Mucosa of rectum (tissue), 2 donors: ENCODE data around the gene FIBCD1.

Experiments used
- H3K27ac ChIP-seq, 2 donors: one replicate each; pipeline ENCODE4 v1.7.0; 2013; ENCODE audit warnings: inconsistent platforms in 2 of 2, low read depth in 2 of 2, low read length in 2 of 2
- H3K27me3 ChIP-seq, 2 donors: one replicate each; pipeline ENCODE4 v1.7.0; 2013; ENCODE audit warnings: low read length in 2 of 2; ENCODE audit not compliant: control insufficient read depth in 2 of 2, insufficient read depth in 2 of 2
- H3K36me3 ChIP-seq, 2 donors: one replicate each; pipeline ENCODE4 v1.7.0; 2013; ENCODE audit warnings: low read length in 2 of 2; ENCODE audit not compliant: control insufficient read depth in 2 of 2, insufficient read depth in 2 of 2
- H3K4me1 ChIP-seq, 2 donors: one replicate each; pipeline ENCODE4 v1.7.0; 2013; ENCODE audit warnings: low read length in 2 of 2, mild to moderate bottlenecking in 1 of 2; ENCODE audit not compliant: control insufficient read depth in 2 of 2, insufficient read depth in 2 of 2
- H3K4me3 ChIP-seq, 2 donors: one replicate each; pipeline ENCODE4 v1.7.0; 2013; ENCODE audit warnings: low read length in 2 of 2
- H3K9ac ChIP-seq, 2 donors: one replicate each; pipeline ENCODE4 v1.7.0; 2013; ENCODE audit warnings: low read length in 2 of 2, low read depth in 1 of 2, mild to moderate bottlenecking in 1 of 2
- H3K9me3 ChIP-seq, 2 donors: one replicate each; pipeline ENCODE4 v1.7.0; 2013; ENCODE audit warnings: low read length in 2 of 2; ENCODE audit not compliant: control insufficient read depth in 2 of 2
- donor health status: healthy.
- donor health status: Normal muscosa, but diverticular disease.

Gene FIBCD1

GRCh38 chr9:130905902-130906734, 32.9 kb downstream of the FIBCD1 start:
- Histone ChIP-seq H3K4me3 (no peak overlapping the region), H3K27ac (no peak overlapping the region), H3K9ac (no peak overlapping the region), H3K9me3 (no peaks in the 10 kb centered on the region), H3K36me3 (no peaks in the 10 kb centered on the region), H3K4me1 (no peaks in the 10 kb centered on the region), H3K27me3 (peaks cover 0 to 3% of the 10 kb centered on the region in 2 donors)

GRCh38 chr9:130905125-130905901, 33.7 kb downstream of the FIBCD1 start:
- H3K4me3 ChIP-seq, result no peak overlapping the region
- peaks cover 0 to 3% of the 10 kb centered on the region in 2 donors for H3K27me3 ChIP-seq
- no peaks in the 10 kb centered on the region for H3K36me3 ChIP-seq

DNA sequence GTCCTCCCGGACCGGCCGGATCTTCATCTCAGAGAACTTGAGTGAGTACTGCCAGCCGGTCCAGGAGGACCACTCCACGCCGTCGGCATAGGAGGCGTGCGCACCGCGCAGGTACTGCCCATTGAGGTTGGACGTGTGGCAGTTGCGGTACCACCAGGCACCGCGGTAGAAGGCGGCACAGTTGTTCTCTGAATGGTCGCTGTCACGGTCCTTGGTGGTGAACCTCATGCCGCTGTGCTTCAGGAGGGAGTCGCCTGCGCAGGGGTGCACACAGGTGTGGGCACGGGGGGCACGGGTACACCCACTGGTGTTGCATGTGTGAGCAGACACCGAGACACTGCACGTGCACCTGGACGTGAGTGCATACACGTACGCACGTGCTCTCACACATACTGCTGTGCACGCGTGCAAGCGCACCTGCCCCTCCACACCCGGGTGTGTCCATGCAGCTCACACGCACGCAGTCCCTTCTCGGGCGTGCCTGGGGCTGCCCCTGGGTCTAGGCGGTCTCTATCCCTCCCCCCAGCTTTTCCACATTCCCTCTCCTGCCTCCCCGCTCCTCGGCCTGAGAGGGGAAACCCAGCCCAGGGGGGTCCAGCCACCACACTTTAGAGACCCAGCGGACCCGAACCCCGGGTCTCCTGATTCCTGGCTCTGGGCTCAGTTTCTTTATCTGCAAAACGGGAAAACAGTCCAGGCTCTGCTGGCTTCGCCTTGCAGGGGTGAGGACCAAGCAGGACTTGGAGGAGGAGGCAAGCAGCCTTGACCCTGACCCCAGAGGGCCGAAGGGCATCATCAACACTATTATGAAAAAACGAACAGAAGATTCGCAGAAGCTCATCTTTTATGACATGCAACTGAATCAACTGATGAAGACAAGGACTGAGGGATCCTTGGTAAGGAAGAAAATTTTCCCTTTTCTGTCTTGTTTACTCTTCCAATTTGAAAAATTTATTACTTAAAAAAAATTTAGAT, 34.7 kb downstream of the FIBCD1 start:
- Histone ChIP-seq H3K9ac (no peak overlapping the region), H3K4me1 (no peaks in the 10 kb centered on the region), H3K4me3 (no peak overlapping the region), H3K36me3 (no peaks in the 10 kb centered on the region), H3K27ac (no peak overlapping the region), H3K9me3 (no peaks in the 10 kb centered on the region), H3K27me3 (peaks cover 3% of the 10 kb centered on the region in 2 donors)

More at GRCh38 chr9:130905125-130905901, 33.7 kb downstream of the FIBCD1 start:
- Histone ChIP-seq H3K4me1 (no peaks in the 10 kb centered on the region), H3K27ac (no peak overlapping the region), H3K9me3 (no peaks in the 10 kb centered on the region), H3K9ac (no peak overlapping the region)

GRCh38 chr9:130903194-130904069, 35.6 kb downstream of the FIBCD1 start:
- peaks cover 3% of the 10 kb centered on the region in 2 donors for H3K27me3 ChIP-seq
- no peak overlapping the region for H3K4me3 ChIP-seq
- no peaks in the 10 kb centered on the region for H3K36me3 ChIP-seq
- no peak overlapping the region for H3K27ac ChIP-seq
- H3K4me1 ChIP-seq, result peaks cover 0 to under 1% of the 10 kb centered on the region in 2 donors
- H3K9me3 ChIP-seq, result no peaks in the 10 kb centered on the region
- no peak overlapping the region for H3K9ac ChIP-seq

DNA sequence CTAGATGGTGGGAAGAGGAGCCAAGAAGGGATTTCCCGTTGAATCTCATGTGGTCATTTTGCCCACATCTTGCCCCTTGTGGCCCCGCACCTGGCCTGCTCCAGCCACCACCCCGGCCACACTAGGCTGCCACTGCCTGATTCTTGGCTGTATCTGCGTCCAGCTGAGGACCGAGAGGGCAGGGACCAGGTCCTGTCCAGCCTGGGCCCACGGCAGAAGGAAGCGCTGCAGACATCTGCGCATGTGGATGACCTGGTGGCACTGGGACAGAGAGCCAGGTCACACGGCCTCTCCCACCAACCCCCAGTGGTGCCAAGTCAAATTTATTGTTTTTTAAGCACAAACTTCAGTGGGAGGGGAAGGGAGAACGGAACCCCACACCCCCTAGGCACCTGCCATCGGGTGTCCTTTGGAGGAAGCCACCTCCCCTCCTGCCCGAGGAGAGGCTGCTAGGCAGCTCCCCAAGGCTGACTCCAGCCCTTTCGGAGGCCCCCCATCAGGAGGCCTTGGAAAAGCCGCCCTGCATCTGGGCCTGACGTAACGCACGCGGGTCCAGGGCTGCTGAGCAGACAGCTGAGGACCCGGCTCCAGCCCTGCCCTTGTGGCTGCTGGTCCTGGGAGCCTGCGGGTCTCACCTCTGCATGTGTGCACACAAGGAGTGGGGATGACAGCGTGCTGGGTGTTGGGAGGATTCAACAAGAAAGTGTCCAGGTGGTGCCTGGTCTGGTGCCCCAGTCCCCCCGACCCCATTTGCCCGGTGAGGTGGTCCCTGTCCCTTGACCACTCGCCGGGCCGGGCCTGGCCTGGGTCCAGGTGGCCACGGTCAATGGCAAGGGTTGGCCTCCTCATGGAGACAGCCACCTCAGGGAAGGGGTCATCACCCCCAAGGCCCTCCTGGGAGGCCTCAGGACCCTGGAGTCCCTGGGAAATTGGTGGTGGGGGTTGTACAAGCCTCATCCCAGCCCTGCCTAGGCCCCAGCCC, 36.6 kb downstream of the FIBCD1 start:
- no peaks in the 10 kb centered on the region for H3K9me3 ChIP-seq
- peaks cover 3 to 8% of the 10 kb centered on the region in 2 donors for H3K27me3 ChIP-seq
- H3K36me3 ChIP-seq, result no peaks in the 10 kb centered on the region
- H3K4me3 ChIP-seq, result no peak overlapping the region
- H3K27ac ChIP-seq, result no peak overlapping the region
- H3K9ac ChIP-seq, result no peak overlapping the region
- H3K4me1 ChIP-seq, result peaks cover 0 to 5% of the 10 kb centered on the region in 2 donors

DNA sequence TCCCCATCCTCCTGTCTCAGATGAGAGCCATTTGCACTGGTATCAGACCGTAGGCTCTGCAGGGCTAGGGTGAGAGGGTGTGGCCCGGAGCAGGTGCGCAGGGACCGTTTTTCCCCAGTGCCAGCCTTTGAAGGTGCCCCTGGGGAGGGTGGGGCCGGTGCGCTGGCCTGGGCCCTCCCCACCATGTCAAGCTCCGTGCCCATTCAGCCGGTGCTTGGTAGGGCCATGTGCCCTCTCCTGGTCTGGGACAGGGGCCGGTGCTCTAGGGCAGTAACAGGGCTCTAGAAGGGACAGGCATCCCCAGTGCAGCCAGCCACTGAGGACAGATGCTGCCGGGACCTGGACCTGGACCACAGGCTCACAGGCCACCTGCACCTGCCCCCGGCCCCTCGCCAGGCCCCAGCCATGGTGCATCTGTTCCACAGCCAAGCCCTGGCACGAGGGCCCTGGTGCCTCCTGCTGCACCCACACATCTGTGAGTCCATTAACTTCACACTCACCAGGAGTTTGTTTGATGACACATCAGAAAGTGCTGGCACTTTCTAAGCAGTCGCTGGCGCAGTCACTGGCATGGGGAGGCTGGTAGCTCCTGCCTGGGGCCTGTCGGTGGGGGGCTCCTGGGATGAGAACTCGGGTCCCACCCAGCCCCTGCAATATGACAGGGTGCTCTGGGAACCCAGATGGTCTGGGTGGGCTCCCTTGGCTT, 37.4 kb downstream of the FIBCD1 start:
- H3K9ac ChIP-seq, result no peak overlapping the region
- no peak overlapping the region for H3K27ac ChIP-seq
- no peak overlapping the region for H3K4me3 ChIP-seq
- no peaks in the 10 kb centered on the region for H3K9me3 ChIP-seq
- H3K27me3 ChIP-seq, result peaks cover 3 to 11% of the 10 kb centered on the region in 2 donors
- H3K4me1 ChIP-seq, result peaks cover 0 to 5% of the 10 kb centered on the region in 2 donors
- no peaks in the 10 kb centered on the region for H3K36me3 ChIP-seq

DNA sequence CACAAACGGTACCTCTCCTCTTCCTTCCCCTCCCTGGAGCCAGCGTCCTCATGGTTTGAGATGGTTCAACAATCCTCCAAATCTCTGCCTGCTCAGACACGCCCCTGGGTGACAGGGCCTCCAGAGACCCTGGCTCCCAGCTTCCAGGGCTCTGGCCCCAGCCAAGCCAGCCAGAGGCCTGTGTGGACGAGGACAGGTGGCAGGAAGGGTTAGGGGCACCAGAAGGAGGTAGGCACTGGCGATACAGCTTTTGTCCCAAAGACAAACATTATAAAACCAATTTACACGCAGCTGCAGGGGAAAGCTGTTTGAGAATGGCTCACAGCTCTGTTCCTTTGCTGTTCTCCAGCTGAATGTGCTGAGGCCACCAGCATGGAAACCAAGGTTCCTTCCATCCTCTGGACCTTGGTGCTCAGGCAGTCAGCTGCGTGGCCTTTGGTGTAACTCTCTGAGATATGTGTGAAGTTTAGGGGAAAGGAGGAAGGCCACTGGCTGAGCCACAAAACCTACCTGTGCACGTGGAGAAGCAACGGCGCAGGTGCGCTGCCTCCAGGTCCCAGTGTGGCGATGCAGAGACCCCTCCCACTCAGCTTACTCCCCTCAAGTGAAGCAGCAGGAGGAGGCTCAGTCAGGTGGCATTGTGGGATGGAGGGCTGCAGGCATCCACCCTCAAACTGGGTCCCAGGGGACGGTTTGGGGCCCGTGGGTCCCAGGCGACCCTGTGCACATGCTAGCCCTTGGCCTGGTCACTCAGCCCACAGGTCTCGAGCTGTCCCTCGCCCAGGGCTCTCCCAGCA, 38.1 kb downstream of the FIBCD1 start:
- Histone ChIP-seq H3K27ac (no peak overlapping the region), H3K9ac (no peak overlapping the region), H3K36me3 (no peaks in the 10 kb centered on the region), H3K27me3 (peaks cover 3 to 11% of the 10 kb centered on the region in 2 donors), H3K9me3 (no peaks in the 10 kb centered on the region), H3K4me3 (no peak overlapping the region), H3K4me1 (peaks cover 0 to 5% of the 10 kb centered on the region in 2 donors)
